SK-N-SH (cell line): ENCODE data around the gene SPEG. TPM values are rescaled to one million over a fixed set of nuclear protein-coding genes. Genes with fewer than 3 reads are reported as not detected.

ENCODE experiments used
- CTCF ChIA-PET: fragments of 300-600, 350-600 bp; formaldehyde crosslinking; extraction: SDS; loops from one replicate; lab custom pipeline; 2021; lab: Yijun Ruan, JAX
- POLR2A ChIA-PET: fragments of 350-600 bp; sonication (Branson Sonifier 250); formaldehyde crosslinking; extraction: SDS; loops from one replicate; lab custom pipeline; 2020; ENCODE audit warnings: antibody characterized with exemption, inconsistent platforms; lab: Yijun Ruan, JAX
- DNase-seq: peaks from one replicate; pipeline ENCODE4 v3.0.0; 2012
- H2AFZ ChIP-seq: fragments of 200-600 bp; sonication (generic); 2 replicates; pipeline ENCODE4 v1.8.1; 2016; ENCODE audit warnings: antibody characterized with exemption, mild to moderate bottlenecking, low read depth
- H3F3A ChIP-seq: fragments of 200-600 bp; sonication (generic); replicated peaks from 2 replicates; pipeline ENCODE3; 2016; ENCODE audit warnings: antibody characterized with exemption, mild to moderate bottlenecking; ENCODE audit not compliant: insufficient read depth
- H3K27ac ChIP-seq, 2 experiments: fragments of 200-500 bp in 1 of 2; fragments of 200-600 bp in 1 of 2; sonication (Bioruptor generic) in 1 of 2; sonication (generic), shearing (Covaris generic) in 1 of 2; 2 replicates each; pipeline versions ENCODE4 v1.5.1 to v1.6.1; 2014 to 2016; ENCODE audit warnings: low read depth in 2 of 2, inconsistent platforms in 1 of 2, low read length in 1 of 2, mild to moderate bottlenecking in 1 of 2, mixed read lengths in 1 of 2
- H3K27me3 ChIP-seq: fragments of 200-600 bp; sonication (generic), shearing (Covaris generic); 2 replicates; pipeline ENCODE4 v1.6.1; 2016; ENCODE audit warnings: mixed run types; ENCODE audit not compliant: insufficient read depth
- H3K36me3 ChIP-seq, 2 experiments: fragments of 200-500 bp in 1 of 2; fragments of 200-600 bp in 1 of 2; sonication (Bioruptor generic) in 1 of 2; sonication (generic) in 1 of 2; replicated peaks in 1 of 2; 2 replicates each; pipeline versions ENCODE3 to v1.5.1; 2014 to 2016; ENCODE audit warnings: low read length in 1 of 2, mild to moderate bottlenecking in 1 of 2; ENCODE audit not compliant: insufficient read depth in 2 of 2, control insufficient read depth in 1 of 2
- H3K4me1 ChIP-seq, 2 experiments: fragments of 200-500 bp in 1 of 2; fragments of 200-600 bp in 1 of 2; sonication (Bioruptor generic) in 1 of 2; sonication (generic), shearing (Covaris generic) in 1 of 2; 2 replicates each; pipeline versions ENCODE4 v1.5.1 to v1.6.1; 2014 to 2016; ENCODE audit warnings: low read depth in 1 of 2, low read length in 1 of 2, mixed run types in 1 of 2; ENCODE audit not compliant: insufficient read depth in 2 of 2, control insufficient read depth in 1 of 2
- H3K4me2 ChIP-seq: fragments of 200-600 bp; sonication (generic), shearing (Covaris generic); 2 replicates; pipeline ENCODE4 v1.6.1; 2017; ENCODE audit warnings: mixed run types
- H3K4me3 ChIP-seq, 2 experiments: fragments of 200-500 bp in 1 of 2; fragments of 200-600 bp in 1 of 2; sonication (Bioruptor generic) in 1 of 2; sonication (generic), shearing (Covaris generic) in 1 of 2; 2 replicates each; pipeline versions ENCODE4 v1.5.1 to v1.8.1; 2014 to 2016; ENCODE audit warnings: low read depth in 2 of 2, inconsistent platforms in 1 of 2, low read length in 1 of 2, mild to moderate bottlenecking in 1 of 2, mixed read lengths in 1 of 2, moderate library complexity in 1 of 2
- H3K79me2 ChIP-seq: fragments of 200-600 bp; sonication (generic); 2 replicates; pipeline ENCODE4 v1.8.1; 2017; ENCODE audit warnings: mild to moderate bottlenecking; ENCODE audit not compliant: insufficient read depth
- H3K9ac ChIP-seq: fragments of 200-600 bp; sonication (generic); 2 replicates; pipeline ENCODE4 v1.6.1; 2017; ENCODE audit warnings: mixed run types
- H3K9me2 ChIP-seq: fragments of 200-600 bp; sonication (generic); 2 replicates; pipeline ENCODE4 v1.6.1; 2017; ENCODE audit warnings: mixed run types
- H3K9me3 ChIP-seq: fragments of 200-600 bp; sonication (generic); 2 replicates; pipeline ENCODE4 v1.6.1; 2017; ENCODE audit warnings: mixed run types, mild to moderate bottlenecking, moderate library complexity
- H4K20me1 ChIP-seq: fragments of 200-600 bp; sonication (generic); 2 replicates; pipeline ENCODE4 v1.6.1; 2017; ENCODE audit warnings: mild to moderate bottlenecking, mixed run types; ENCODE audit not compliant: insufficient read depth
- CHD2 ChIP-seq: fragments of 150-350 bp; IDR thresholded peaks from 2 replicates; pipeline ENCODE4 v1.6.1; 2018; ENCODE audit warnings: low read length; ENCODE audit not compliant: partially characterized antibody
- CTCF ChIP-seq: fragments of 200-600 bp; sonication (generic); IDR thresholded peaks from 2 replicates; pipeline ENCODE4 v1.6.1; 2017; ENCODE audit warnings: antibody characterized with exemption, mild to moderate bottlenecking, moderate library complexity
- ELF1 ChIP-seq: IDR thresholded peaks from 2 replicates; pipeline ENCODE4 v1.4.0; 2012
- FOSL2 ChIP-seq: IDR thresholded peaks from 2 replicates; pipeline ENCODE4 v1.4.0; 2012; ENCODE audit warnings: low read depth, mild to moderate bottlenecking, moderate library complexity, borderline replicate concordance
- FOXJ3 ChIP-seq: sonication (generic); formaldehyde crosslinking; IDR thresholded peaks from 2 replicates; pipeline ENCODE4 v1.5.1; 2020; ENCODE audit warnings: mild to moderate bottlenecking, missing genetic modification reagents
- FOXM1 ChIP-seq: IDR thresholded peaks from 2 replicates; pipeline ENCODE4 v1.4.0; 2012; ENCODE audit warnings: low read depth, mild to moderate bottlenecking
- GATA2 ChIP-seq: sonication (generic); formaldehyde crosslinking; IDR thresholded peaks from 2 replicates; pipeline ENCODE4 v1.5.0; 2020; ENCODE audit warnings: mild to moderate bottlenecking, missing genetic modification reagents
- JUND ChIP-seq: IDR thresholded peaks from 2 replicates; pipeline ENCODE4 v1.4.0; 2012
- NFIC ChIP-seq: IDR thresholded peaks from 2 replicates; pipeline ENCODE4 v1.4.0; 2012; ENCODE audit warnings: borderline replicate concordance
- PBX3 ChIP-seq: IDR thresholded peaks from 2 replicates; pipeline ENCODE4; 2012
- POLR2AphosphoS5 ChIP-seq: IDR thresholded peaks from 2 replicates; pipeline ENCODE4 v1.6.1; 2012; ENCODE audit warnings: low read depth, low read length
- RAD21 ChIP-seq: IDR thresholded peaks from 2 replicates; pipeline ENCODE4 v1.6.1; 2012; ENCODE audit warnings: mild to moderate bottlenecking, low read length
- REST ChIP-seq: IDR thresholded peaks from 2 replicates; pipeline ENCODE4 v1.6.1; 2012; ENCODE audit warnings: mild to moderate bottlenecking, low read depth, low read length, moderate library complexity
- RXRA ChIP-seq: IDR thresholded peaks from 2 replicates; pipeline ENCODE4 v1.4.0; 2012; ENCODE audit warnings: low read depth, mild to moderate bottlenecking, borderline replicate concordance
- SIN3A ChIP-seq: IDR thresholded peaks from 2 replicates; pipeline ENCODE4 v1.6.1; 2012; ENCODE audit warnings: low read depth, mild to moderate bottlenecking, low read length, moderate library complexity, borderline replicate concordance
- USF1 ChIP-seq: IDR thresholded peaks from 2 replicates; pipeline ENCODE4 v1.4.0; 2012; ENCODE audit warnings: low read depth, borderline replicate concordance
- USF2 ChIP-seq: fragments of 150-350 bp; IDR thresholded peaks from 2 replicates; pipeline ENCODE4 v1.6.1; 2017; ENCODE audit warnings: antibody characterized with exemption, low read length, low read depth, borderline replicate concordance
- WGBS: methylation state at CpG from one replicate; pipeline ENCODE4 v1.1.6; 2017; ENCODE audit warnings: low lambda C conversion rate; 5-methylcytosine and 5-hydroxymethylcytosine counted together
- polyA plus RNA-seq, 3 experiments: library from polyadenylated mRNA; depleted of rRNA; stranded (reverse); fragments of >200 nt; gene quantifications; 2 replicates each; pipeline ENCODE4 v1.2.3, GENCODE V29; 2012

Gene SPEG
- polyA plus RNA-seq, 1 of the 3 experiments (the other 2 are of a cell fraction): 107 TPM

GRCh38 chr2:219485201-219485580 is 50.5 kb downstream of the SPEG start (continued):
- TF ChIP-seq REST (no peak), NFIC (no peak), POLR2AphosphoS5 (no peak), CHD2 (no peak), FOXJ3 (CRISPR knock-in tag) (no peak)

GRCh38 chr2:219486380-219486959 is 51.8 kb downstream of the SPEG start:
- Histone ChIP-seq H3K4me1 (peaks cover 0 to 4% of the 10 kb centered on the region in 2 experiments; a peak in 1 of 4 replicates), H3K4me3 (no peak overlapping the region), H3K27ac (no peak overlapping the region), H3K9ac (no peak overlapping the region), H3K9me2 (no peaks in the 10 kb centered on the region), H2AFZ (no peak overlapping the region), H3K79me2 (no peaks in the 10 kb centered on the region), H3F3A (no peaks in the 10 kb centered on the region), H3K36me3 (peaks cover 6 to 46% of the 10 kb centered on the region in 2 experiments), H4K20me1 (no peaks in the 10 kb centered on the region), H3K9me3 (no peaks in the 10 kb centered on the region)
- 87% methylated on average over 8 of the region's 8 CpGs for WGBS
- CTCF ChIA-PET: interaction anchor here (1.0 to 62.1 kb wide), 5 partner anchors 8 to 192 kb away, joined by 3 to 2824 read pairs (median 8); partner anchors contain the start of genes ASIC4, CHPF, GMPPA and TMEM198
- no peak for DNase-seq
- TF ChIP-seq GATA2 (CRISPR knock-in tag): no peak
- no peak for TF ChIP-seq CHD2
- TF ChIP-seq RAD21: no peak
- no peak for TF ChIP-seq POLR2AphosphoS5
- no peak for TF ChIP-seq RXRA
- no peak for TF ChIP-seq FOSL2
- TF ChIP-seq FOXM1: no peak
- no peak for TF ChIP-seq SIN3A
- no peak for TF ChIP-seq REST
- TF ChIP-seq FOXJ3 (CRISPR knock-in tag): no peak
- no peak for TF ChIP-seq USF2
- no peak for TF ChIP-seq JUND
- TF ChIP-seq ELF1: no peak
- TF ChIP-seq CTCF: no peak
- no peak for TF ChIP-seq USF1
- TF ChIP-seq PBX3: no peak
- TF ChIP-seq, all 33 proteins: peak for 0
- POLR2A ChIA-PET: interaction anchor here (0.9 kb wide), 1 partner anchor 25 kb away, joined by 3 read pairs; no protein-coding TSS in a partner anchor
- Histone ChIP-seq H3K4me2 (no peak overlapping the region), H3K27me3 (no peaks in the 10 kb centered on the region)
